HCT116 (cell line): Measurements from ENCODE around the gene DOCK7. TPM values are rescaled to one million over a fixed set of nuclear protein-coding genes. Genes with fewer than 3 reads are reported as not detected.

Source experiments
- ATAC-seq: fragments of 200-7000 bp; cut with Tn5 transposase; 2 replicates; pipeline ENCODE4 v1.9.1; 2020; ENCODE audit warnings: mild to moderate bottlenecking, moderate library complexity
- BruUV-seq: library from RNA; stranded (reverse); fragments of 400-500 nt; replicated peaks from 2 replicates; lab custom pipeline; 2021; lab: Mats Ljungman, UMichigan
- CTCF ChIA-PET: fragments of 300-600 bp; sonication (Branson Sonifier 250); formaldehyde crosslinking; loops from one replicate; lab custom pipeline; 2021; ENCODE audit warnings: antibody characterized with exemption; lab: Charles Lee
- POLR2A ChIA-PET: fragments of 300-600, 350-600 bp; sonication (Branson Sonifier 250); formaldehyde crosslinking; loops from one replicate; lab custom pipeline; 2021; ENCODE audit warnings: antibody characterized with exemption; lab: Charles Lee
- RAD21 ChIA-PET, 2 experiments: fragments of 300-600 bp; sonication (Branson Sonifier 250); formaldehyde crosslinking; loops; one replicate each; lab custom pipeline; 2023; ENCODE audit warnings: low total read pairs in 2 of 2; ENCODE audit not compliant: uncharacterized antibody in 2 of 2, unreplicated experiment in 2 of 2, low non-redundant PET in 1 of 2; lab: Charles Lee
- DNase-seq: peaks from one replicate; pipeline ENCODE4 v3.0.0-alpha.2; 2010; ENCODE audit warnings: low read depth, low spot score
- H2AFZ ChIP-seq: fragments of 200-600 bp; shearing (Covaris generic), sonication (generic); 2 replicates; pipeline ENCODE4 v1.6.1; 2017; ENCODE audit warnings: low read depth, mixed run types, mixed read lengths, antibody characterized with exemption, low read length; ENCODE audit not compliant: poor library complexity, severe bottlenecking
- H3K27ac ChIP-seq: 2 replicates; pipeline ENCODE4 v1.5.1; 2012; ENCODE audit warnings: low read depth, low read length
- H3K27me3 ChIP-seq: fragments of 200-600 bp; sonication (generic); 2 replicates; pipeline ENCODE4 v1.6.1; 2016; ENCODE audit warnings: mixed run types, low read length, mixed read lengths; ENCODE audit not compliant: insufficient read depth
- H3K36me3 ChIP-seq, 2 experiments: fragments of 200-500 bp in 1 of 2; fragments of 200-600 bp in 1 of 2; sonication (Bioruptor generic) in 1 of 2; sonication (generic) in 1 of 2; 2 replicates each; pipeline versions ENCODE4 v1.5.1 to v1.6.1; 2014 to 2016; ENCODE audit warnings: low read length in 2 of 2, inconsistent platforms in 1 of 2, mixed read lengths in 1 of 2, mixed run types in 1 of 2; ENCODE audit not compliant: insufficient read depth in 2 of 2, control insufficient read depth in 1 of 2
- H3K4me1 ChIP-seq, 2 experiments: fragments of 200-600 bp in 1 of 2; sonication (generic) in 1 of 2; 2 replicates each; pipeline versions ENCODE4 v1.5.1 to v1.6.1; 2012 to 2017; ENCODE audit warnings: low read length in 2 of 2, inconsistent platforms in 1 of 2, mild to moderate bottlenecking in 1 of 2, mixed read lengths in 1 of 2, mixed run types in 1 of 2, moderate library complexity in 1 of 2; ENCODE audit not compliant: insufficient read depth in 2 of 2, control insufficient read depth in 1 of 2
- H3K4me2 ChIP-seq: fragments of 200-600 bp; sonication (generic); 2 replicates; pipeline ENCODE4 v1.6.1; 2017; ENCODE audit warnings: mixed run types, low read length, mixed read lengths
- H3K4me3 ChIP-seq, 2 experiments: fragments of 200-600 bp in 1 of 2; sonication (generic) in 1 of 2; replicated peaks in 1 of 2; 2 replicates each; pipeline ENCODE4 v1.5.1; 2011 to 2016; ENCODE audit warnings: low read length in 2 of 2, control low read depth in 1 of 2, low read depth in 1 of 2, mild to moderate bottlenecking in 1 of 2, mixed read lengths in 1 of 2, mixed run types in 1 of 2
- H3K79me2 ChIP-seq: fragments of 200-600 bp; sonication (generic); 2 replicates; pipeline ENCODE4 v1.6.1; 2017; ENCODE audit warnings: mild to moderate bottlenecking, mixed run types, low read length, moderate library complexity, mixed read lengths; ENCODE audit not compliant: insufficient read depth
- H3K9ac ChIP-seq: fragments of 200-600 bp; sonication (generic); 2 replicates; pipeline ENCODE4 v1.6.1; 2016; ENCODE audit warnings: low read length, mixed read lengths
- H3K9me2 ChIP-seq: fragments of 200-600 bp; sonication (generic), shearing (Covaris generic); 2 replicates; pipeline ENCODE4 v1.6.1; 2017; ENCODE audit warnings: mixed run types, mild to moderate bottlenecking, moderate library complexity; ENCODE audit not compliant: insufficient read depth
- H3K9me3 ChIP-seq, 2 experiments: fragments of 200-500 bp in 1 of 2; fragments of 200-600 bp in 1 of 2; sonication (Bioruptor generic) in 1 of 2; sonication (generic) in 1 of 2; 2 replicates each; pipeline ENCODE4 v1.6.1; 2014 to 2017; ENCODE audit warnings: low read length in 2 of 2, mixed read lengths in 2 of 2, inconsistent platforms in 1 of 2, low read depth in 1 of 2, mild to moderate bottlenecking in 1 of 2, mixed run types in 1 of 2, moderate library complexity in 1 of 2; ENCODE audit not compliant: control insufficient read depth in 1 of 2, insufficient read depth in 1 of 2
- H4K20me1 ChIP-seq: fragments of 200-600 bp; sonication (generic), shearing (Covaris generic); 2 replicates; pipeline ENCODE4 v1.6.1; 2017; ENCODE audit warnings: mixed run types, mild to moderate bottlenecking, moderate library complexity; ENCODE audit not compliant: insufficient read depth
- ATF3 ChIP-seq: IDR thresholded peaks from 2 replicates; pipeline ENCODE4 v1.6.1; 2012
- ELF1 ChIP-seq: IDR thresholded peaks from 2 replicates; pipeline ENCODE4 v1.6.1; 2012; ENCODE audit warnings: low read depth, borderline replicate concordance
- SIN3A ChIP-seq: IDR thresholded peaks from 2 replicates; pipeline ENCODE4 v1.6.1; 2012; ENCODE audit warnings: low read depth
- YY1 ChIP-seq: IDR thresholded peaks from 2 replicates; pipeline ENCODE4 v1.6.1; 2011; ENCODE audit warnings: low read length, low read depth, moderate library complexity, mild to moderate bottlenecking; ENCODE audit not compliant: insufficient replicate concordance; ENCODE audit errors: extremely low read depth
- intact Hi-C: fragments of 100-400 bp; cut with micrococcal nuclease; formaldehyde crosslinking; loops from 2 replicates; pipeline ENCODE4 v1.10.0; 2022
- total RNA-seq: library from RNA; stranded (reverse); gene quantifications from one replicate; pipeline ENCODE4 v1.2.1, GENCODE V29; 2021; ENCODE audit not compliant: unreplicated experiment

Gene DOCK7
- total RNA-seq, 1 experiment from 2014 or later, result 49.0 TPM

GRCh38 chr1:62436039-62436465 is 252.1 kb downstream of the DOCK7 start (continued):
- TF ChIP-seq ELF1 (no peak; the same call in 1 of the 2 replicates), YY1 (peak; percentile 97)

GRCh38 chr1:62435231-62436038 is 252.8 kb downstream of the DOCK7 start:
- Histone ChIP-seq H3K27me3 (no peaks in the 10 kb centered on the region), H3K27ac (peak overlapping the region; percentile 98)
- ChIA-PET RAD21 (interaction anchor here in 1 of 2 experiments (0.7 kb wide), 1 partner anchor 260 kb away, joined by 3 read pairs; no protein-coding TSS in a partner anchor), CTCF (no interaction called here)
- BruUV-seq, result TSS peak; percentile 89
- peak; percentile 57; the same call in 1 of the 2 replicates for TF ChIP-seq SIN3A
- no peak for TF ChIP-seq ATF3
- TF ChIP-seq, all 23 proteins: peak for 1
- H3K79me2 ChIP-seq, result peaks cover 44% of the 10 kb centered on the region
- POLR2A ChIA-PET, result interaction anchor here (1.3 to 1.4 kb wide), 2 partner anchors 10 to 11 kb away, joined by 3 to 4 read pairs; no protein-coding TSS in a partner anchor
- peak; percentile 2 for ATAC-seq
- H2AFZ ChIP-seq, result no peak overlapping the region
- peaks cover 6 to 21% of the 10 kb centered on the region in 2 experiments; a peak in 3 of 4 replicates for H3K4me1 ChIP-seq
- peak overlapping the region; percentile 93 to 98 for H3K4me3 ChIP-seq
- H3K9me3 ChIP-seq, result no peaks in the 10 kb centered on the region
- intact Hi-C loops, result loop anchor here (2.0 kb wide), 1 partner anchor 253 kb away; the partner anchor contains the start of gene DOCK7
- H3K9me2 ChIP-seq, result no peaks in the 10 kb centered on the region
- peak; percentile 10 for DNase-seq
- peaks cover 4% of the 10 kb centered on the region; the same call in 1 of the 2 replicates for H4K20me1 ChIP-seq
- 0 out of 4 replicates have a peak, but pooled peaks cover 0 to 1% of the 10 kb centered on the region in 2 experiments for H3K36me3 ChIP-seq
- peak overlapping the region; percentile 80 for H3K4me2 ChIP-seq
- peak overlapping the region; percentile 99 for H3K9ac ChIP-seq
